Activated T-cell treated with anti-CD3 and anti-CD28 coated beads for 24 hours (primary cell): ENCODE measurements around the gene MED23.
A peak's percentile ranks its signal among the peaks of the same experiment; 100 is the strongest.
"Not testable (repeated sequence)": the region's sequence is repeated elsewhere in the genome, so short reads cannot be mapped to it uniquely, and the experiment has no call there.

Experiments used
- DNase-seq: peaks from one replicate; pipeline ENCODE4 v3.0.0-alpha.2; 2020; ENCODE audit warnings: low read depth

The MED23 gene

GRCh38 chr6:131572686-131573415 lies 55.2 kb downstream of the MED23 start, which contains the start of gene ARG1:
TSS of gene ARG1 (plus strand) at chr6:131573226. CDS start at chr6:131573283, 57 bp downstream.
- DNase-seq, result no peak

GRCh38 chr6:131568726-131569125 lies 59.3 kb downstream of the MED23 start:
- no peak for DNase-seq

- no peak for DNase-seq
Measured at GRCh38 chr6:131565056-131565455, 63.0 kb downstream of the MED23 start.

GRCh38 chr6:131561925-131562707 lies 65.9 kb downstream of the MED23 start:
- no peak for DNase-seq

- no peak for DNase-seq
Measured at GRCh38 chr6:131558922-131559321, 69.1 kb downstream of the MED23 start.

- no peak for DNase-seq
Measured at GRCh38 chr6:131555992-131556391, 72.0 kb downstream of the MED23 start.

- DNase-seq, result no peak
Measured at GRCh38 chr6:131552572-131552971, 75.5 kb downstream of the MED23 start.

- DNase-seq, result no peak
Measured at GRCh38 chr6:131551902-131552301, 76.1 kb downstream of the MED23 start.

GRCh38 chr6:131549811-131550210 lies 78.2 kb downstream of the MED23 start:
- no peak for DNase-seq

GRCh38 chr6:131548441-131548840 lies 79.6 kb downstream of the MED23 start:
- DNase-seq, result no peak

- DNase-seq, result no peak
Measured at GRCh38 chr6:131547488-131547887, 80.6 kb downstream of the MED23 start.

GRCh38 chr6:131545317-131545716 lies 82.7 kb downstream of the MED23 start:
- DNase-seq, result no peak

- not testable (repeated sequence) for DNase-seq
Measured at GRCh38 chr6:131538615-131539014, 89.4 kb downstream of the MED23 start.

- DNase-seq, result peak; percentile 34
Measured at GRCh38 chr6:131532580-131533039, 95.4 kb downstream of the MED23 start.

- DNase-seq, result not testable (repeated sequence)
Measured at GRCh38 chr6:131531681-131532080, 96.4 kb downstream of the MED23 start.

- not testable (repeated sequence) for DNase-seq
Measured at GRCh38 chr6:131530936-131531335, 97.1 kb downstream of the MED23 start.

GRCh38 chr6:131524695-131525336 lies 103.2 kb downstream of the MED23 start:
- no peak for DNase-seq

GRCh38 chr6:131523988-131524673 lies 103.9 kb downstream of the MED23 start:
- DNase-seq, result no peak
